Activated CD4-positive, alpha-beta T cell treated with anti-CD3 and anti-CD28 coated beads, Interleukin-2, amount 50 U/mL, for 48 hours (primary cell): Measurements from ENCODE around the gene NSUN7.
"Not testable (repeated sequence)": the region's sequence is repeated elsewhere in the genome, so short reads cannot be mapped to it uniquely, and the experiment has no call there.

Source experiments
- DNase-seq, 2 experiments: peaks; one replicate each; pipeline ENCODE4 v3.0.0-alpha.2; 2020

NSUN7 gene

DNA sequence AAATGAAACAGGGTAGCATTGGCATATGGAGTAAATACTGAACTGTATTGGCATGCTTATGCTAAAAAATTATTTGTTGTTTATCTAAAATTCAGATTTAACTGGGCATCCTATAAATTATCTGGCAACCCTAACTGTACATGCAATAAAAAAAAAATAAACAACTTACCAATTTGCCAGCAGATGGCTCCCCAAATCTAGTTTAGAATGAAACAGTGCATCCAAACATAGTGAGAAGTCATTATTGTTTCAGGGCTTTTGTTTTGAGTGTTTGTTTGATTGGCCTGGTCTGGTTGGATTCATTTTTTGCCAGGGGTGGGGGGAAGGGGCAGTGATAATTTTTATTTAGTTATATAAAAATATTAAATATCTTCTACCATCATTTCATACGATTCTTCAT is 12.8 kb upstream of the NSUN7 start:
- no peak for DNase-seq

- no peak for DNase-seq
Observed at GRCh38 chr4:40737879-40738278, 11.9 kb upstream of the NSUN7 start.

GRCh38 chr4:40739347-40739746 is 10.4 kb upstream of the NSUN7 start:
- no peak for DNase-seq

GRCh38 chr4:40744218-40744617 is 5.5 kb upstream of the NSUN7 start:
- DNase-seq, result no peak

GRCh38 chr4:40745285-40745984 is 4.3 kb upstream of the NSUN7 start:
- DNase-seq, result no peak

DNA sequence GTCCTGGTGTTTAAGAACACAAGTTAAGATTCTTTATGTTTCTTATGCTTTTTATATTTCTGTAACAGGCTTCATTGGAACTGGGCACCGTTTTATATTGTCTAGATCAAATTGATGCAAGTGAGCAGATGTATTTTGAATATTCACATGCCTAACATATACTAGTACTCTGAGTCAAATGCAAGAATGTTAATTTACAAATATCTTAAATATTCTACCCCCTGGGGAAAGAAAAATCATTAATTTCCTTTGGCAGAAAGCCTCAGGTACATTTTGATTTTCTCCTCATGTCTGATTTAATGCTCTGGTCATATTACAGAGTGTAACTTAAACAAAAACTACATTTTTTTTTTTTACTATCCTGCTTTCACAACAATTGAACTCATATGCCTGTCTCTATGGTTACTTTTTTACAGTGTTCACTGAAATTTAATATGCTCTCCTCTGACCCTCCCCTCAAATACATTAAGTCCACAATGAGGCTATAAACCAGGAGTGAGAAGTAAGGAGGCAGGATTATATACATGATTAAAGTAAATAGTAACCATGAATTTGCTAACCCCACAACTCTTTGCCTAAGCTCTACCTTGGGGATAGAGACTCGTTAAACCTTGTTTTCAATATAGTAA is 2.4 kb upstream of the NSUN7 start:
- no peak for DNase-seq

DNA sequence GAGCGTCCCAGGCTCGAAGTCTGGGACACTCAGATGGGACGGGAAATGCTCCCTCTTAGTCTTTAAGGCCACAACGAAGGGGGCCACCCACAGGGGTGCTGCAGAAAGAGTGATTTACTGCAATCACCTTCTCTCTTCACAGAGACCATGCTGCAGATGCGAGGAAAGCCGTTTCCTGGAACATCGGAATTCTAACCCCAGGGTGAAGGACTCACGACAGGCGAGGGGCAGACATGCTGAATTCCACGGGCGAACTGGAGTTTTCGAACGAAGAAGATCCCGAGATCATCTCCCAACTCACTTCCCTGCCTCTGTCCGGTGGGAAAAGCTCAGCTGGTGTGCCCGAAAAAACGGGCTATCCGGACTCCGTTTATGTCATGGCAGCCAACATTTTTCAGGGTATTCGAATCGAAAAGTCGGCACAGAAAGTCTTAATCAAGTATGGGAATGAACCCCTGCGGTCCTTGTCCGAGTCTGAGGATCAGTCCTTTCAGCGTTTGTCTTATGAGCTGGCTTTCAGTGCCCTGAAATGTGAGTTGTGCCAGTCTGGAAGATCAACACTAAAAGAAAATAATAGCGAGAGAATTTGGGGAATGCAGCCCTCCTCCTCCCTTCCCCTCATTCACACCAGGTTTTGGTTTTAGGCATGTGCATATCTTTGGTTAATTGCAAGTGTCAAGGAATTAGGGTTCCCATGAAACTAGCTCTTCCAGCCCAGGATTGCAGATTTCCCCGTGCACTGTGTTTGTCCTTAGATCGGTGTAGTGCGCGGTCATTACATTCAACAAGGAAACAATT is 905 bp downstream of the NSUN7 start:
- DNase-seq, result no peak

- DNase-seq, result no peak
Observed at GRCh38 chr4:40755616-40756015, 5.9 kb downstream of the NSUN7 start.

- DNase-seq, result peak; percentile 36 to 52
Observed at GRCh38 chr4:40763228-40763716, 13.5 kb downstream of the NSUN7 start.

DNA sequence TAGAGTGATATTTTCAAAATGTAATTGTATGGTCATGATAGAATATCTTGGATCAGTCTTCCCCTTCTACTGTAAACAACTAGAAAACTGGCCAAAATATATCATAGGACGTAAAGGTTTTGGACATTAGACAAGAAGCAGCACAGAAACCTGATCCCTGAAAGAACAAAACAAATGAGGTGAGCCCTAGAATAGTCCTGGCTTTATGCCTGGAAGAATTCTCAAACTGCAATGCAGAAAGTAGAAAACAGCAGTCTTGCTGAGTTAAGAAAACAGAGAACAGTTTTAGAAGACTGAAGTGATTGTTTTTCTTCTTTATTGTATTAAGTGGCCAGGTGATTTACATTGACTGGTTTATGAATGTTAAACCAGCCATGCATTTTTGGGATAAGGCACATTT is 19.5 kb downstream of the NSUN7 start:
- DNase-seq, result no peak

- no peak for DNase-seq
Observed at GRCh38 chr4:40778090-40778489, 28.3 kb downstream of the NSUN7 start.

DNA sequence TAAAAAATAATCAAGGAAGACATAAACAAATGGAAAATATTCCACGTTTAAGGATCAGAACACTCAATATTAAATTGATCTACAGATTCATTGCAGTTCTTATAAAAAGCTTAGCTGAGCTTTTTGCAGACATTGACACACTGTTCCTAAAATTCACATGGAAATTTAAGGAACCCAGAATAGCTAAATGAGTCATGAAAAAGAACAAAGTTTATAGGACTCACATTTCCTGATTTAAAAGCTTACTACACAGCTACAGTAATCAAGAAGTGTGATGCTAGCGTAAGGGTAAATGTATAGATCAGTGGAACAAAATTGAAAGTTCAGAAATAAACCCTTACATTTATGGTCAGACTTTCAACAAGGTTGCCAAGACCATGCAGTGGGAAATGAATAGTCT is 33.1 kb downstream of the NSUN7 start:
- no peak for DNase-seq

DNA sequence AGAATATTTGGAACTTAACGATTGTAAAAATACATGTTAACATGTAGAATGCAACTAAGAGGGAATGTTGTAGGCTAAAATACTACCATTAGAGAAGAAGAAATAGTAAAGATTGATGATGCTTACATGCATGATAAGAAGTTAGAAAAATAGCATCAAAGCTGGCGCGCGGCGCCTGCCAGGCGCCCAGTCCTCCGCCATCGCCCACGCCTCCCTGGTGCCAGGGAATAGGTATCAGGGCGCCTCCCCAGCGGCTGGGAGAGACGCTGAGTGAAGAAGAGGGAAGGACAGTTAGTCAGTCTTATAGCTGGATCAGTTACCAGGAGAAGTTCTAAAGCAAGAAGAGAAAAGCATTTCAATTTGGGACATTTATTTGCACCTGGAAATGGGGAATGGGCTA is 36.0 kb downstream of the NSUN7 start:
- DNase-seq, result no peak

GRCh38 chr4:40788331-40788730 is 38.6 kb downstream of the NSUN7 start:
- no peak for DNase-seq

DNA sequence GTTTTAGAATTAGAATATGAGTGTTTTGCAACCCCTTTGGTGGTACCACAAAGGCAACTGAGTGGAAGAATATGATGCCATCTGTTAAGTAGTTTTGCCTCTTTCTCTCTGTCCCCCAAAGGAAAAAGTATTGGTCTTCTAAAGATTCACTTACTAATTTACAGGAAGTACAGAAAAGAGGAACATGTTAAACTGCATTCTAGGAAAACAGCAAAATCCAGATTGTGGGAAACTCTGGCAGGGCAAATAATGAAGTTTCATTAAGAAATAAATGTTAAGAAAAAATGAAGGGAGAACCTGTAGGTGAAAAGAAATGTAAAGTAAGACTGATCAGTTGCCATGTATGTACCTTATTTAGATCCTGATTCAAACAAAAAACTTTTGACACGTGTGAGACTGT is 39.3 kb downstream of the NSUN7 start:
- DNase-seq, result no peak

GRCh38 chr4:40789771-40790170 is 40.0 kb downstream of the NSUN7 start:
- no peak for DNase-seq

GRCh38 chr4:40800064-40800463 is 50.3 kb downstream of the NSUN7 start:
- no peak for DNase-seq

- no peak for DNase-seq
Observed at GRCh38 chr4:40804598-40804997, 54.8 kb downstream of the NSUN7 start.

DNA sequence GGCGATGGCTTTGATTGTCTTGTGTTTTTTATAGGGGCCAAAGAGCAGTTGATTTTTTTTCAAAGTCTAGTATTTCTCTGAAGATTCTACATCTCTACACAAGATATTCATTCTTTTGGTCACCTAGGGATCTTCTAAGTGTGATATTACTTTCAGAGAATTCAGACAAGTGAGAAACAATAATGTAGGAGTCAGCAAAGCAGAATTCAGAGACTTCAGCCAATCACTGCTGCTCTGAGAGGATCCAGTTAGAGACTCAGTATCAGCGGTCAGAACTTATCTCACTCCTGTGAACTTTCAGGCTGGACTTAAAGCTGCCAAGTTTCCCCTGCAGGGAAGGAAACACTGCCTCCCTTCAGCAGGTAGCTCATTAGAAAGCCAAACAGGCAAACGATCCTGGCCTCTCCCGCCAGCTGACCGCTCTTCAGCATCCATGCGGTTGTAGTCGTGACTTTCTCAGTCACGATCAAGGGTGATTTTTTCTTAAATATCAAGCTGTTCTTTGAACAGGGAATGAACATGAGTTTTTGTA is 59.2 kb downstream of the NSUN7 start:
- no peak for DNase-seq

- no peak for DNase-seq
Observed at GRCh38 chr4:40811956-40812355, 62.2 kb downstream of the NSUN7 start.

DNA sequence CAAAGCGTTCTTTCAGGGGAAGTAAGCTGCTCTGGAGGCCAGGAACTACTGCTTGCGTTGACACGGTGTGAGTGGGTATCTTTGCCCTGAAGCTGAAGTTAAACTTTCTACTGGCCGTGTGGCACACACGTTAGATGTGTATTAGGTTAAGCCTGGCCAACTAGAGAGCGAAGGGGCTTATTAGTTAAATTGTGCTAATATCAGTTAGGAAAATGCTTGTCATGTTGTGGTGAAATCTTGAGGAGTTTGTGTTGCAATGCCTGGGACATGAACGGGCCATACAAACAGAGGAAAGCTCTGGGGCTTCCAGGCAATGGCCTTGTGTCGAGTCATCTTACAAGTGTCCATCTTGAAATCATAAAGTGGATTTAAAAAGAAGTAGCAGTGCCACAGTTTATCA is 62.6 kb downstream of the NSUN7 start:
- DNase-seq, result no peak

- DNase-seq, result no peak
Observed at GRCh38 chr4:40812856-40813255, 63.1 kb downstream of the NSUN7 start.

DNA sequence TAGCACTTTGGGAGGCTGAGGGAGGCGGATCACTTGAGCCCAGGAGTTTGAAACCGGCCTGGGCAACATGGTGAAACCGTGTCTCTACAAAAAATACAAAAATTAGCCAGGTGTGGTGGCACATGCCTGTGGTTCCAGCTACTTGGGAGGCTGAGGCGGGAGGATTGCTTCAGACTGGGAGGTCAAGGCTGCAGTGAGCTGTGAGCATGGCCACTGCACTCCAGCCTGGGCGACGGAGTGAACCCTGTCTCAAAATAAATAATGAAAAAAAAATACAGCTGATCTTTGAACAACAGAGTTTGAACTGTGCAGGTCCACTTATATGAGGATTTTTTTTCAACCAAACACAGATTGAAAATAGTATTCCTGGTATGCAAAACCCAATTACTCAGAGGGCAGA is 67.4 kb downstream of the NSUN7 start:
- DNase-seq, result not testable (repeated sequence)

GRCh38 chr4:40820101-40820500 is 70.3 kb downstream of the NSUN7 start:
- no peak for DNase-seq
